Neural progenitor cell (in vitro differentiated cells): ENCODE results near the gene TSPAN14. TPM values are rescaled to one million over a fixed set of nuclear protein-coding genes. Genes with fewer than 3 reads are reported as not detected.

ENCODE experiments used
- DNase-seq: peaks from one replicate; pipeline ENCODE4 v3.0.0-alpha.2; 2016; ENCODE audit warnings: low spot score
- H2AFZ ChIP-seq: fragments of 200-600 bp; sonication (generic); replicated peaks from 2 replicates; pipeline ENCODE4 v1.6.1; 2016; ENCODE audit warnings: antibody characterized with exemption
- H3F3A ChIP-seq: fragments of 200-600 bp; sonication (generic); 2 replicates; pipeline ENCODE4 v1.6.1; 2016; ENCODE audit warnings: antibody characterized with exemption, low read depth
- H3K27ac ChIP-seq: fragments of 200-600 bp; sonication (generic); 2 replicates; pipeline ENCODE4 v1.5.1; 2016; ENCODE audit warnings: mild to moderate bottlenecking
- H3K27me3 ChIP-seq: fragments of 200-600 bp; sonication (generic); 2 replicates; pipeline ENCODE4 v1.6.1; 2016; ENCODE audit warnings: mild to moderate bottlenecking, moderate library complexity
- H3K36me3 ChIP-seq: fragments of 200-600 bp; sonication (generic); 2 replicates; pipeline ENCODE4 v1.5.1; 2016
- H3K4me1 ChIP-seq: fragments of 200-600 bp; sonication (generic); 2 replicates; pipeline ENCODE4 v1.6.1; 2016; ENCODE audit warnings: mixed run types
- H3K4me2 ChIP-seq: fragments of 200-600 bp; sonication (generic); 2 replicates; pipeline ENCODE4 v1.6.1; 2016
- H3K4me3 ChIP-seq: fragments of 200-600 bp; sonication (generic); 2 replicates; pipeline ENCODE4 v1.5.1; 2016
- H3K79me2 ChIP-seq: fragments of 200-600 bp; sonication (generic); 2 replicates; pipeline ENCODE4 v1.6.1; 2016; ENCODE audit warnings: low read depth
- H3K9ac ChIP-seq: fragments of 200-600 bp; sonication (generic); 2 replicates; pipeline ENCODE4 v1.6.1; 2016
- H3K9me3 ChIP-seq: fragments of 200-600 bp; sonication (generic); 2 replicates; pipeline ENCODE4 v1.5.1; 2016; ENCODE audit warnings: low read depth
- H4K20me1 ChIP-seq: fragments of 200-600 bp; sonication (generic); 2 replicates; pipeline ENCODE4 v1.6.1; 2016; ENCODE audit warnings: low read depth
- H3K27ac Mint-ChIP-seq: 3 replicates; pipeline ENCODE4 v1.8.0; 2021; ENCODE audit warnings: mixed read lengths
- H3K27me3 Mint-ChIP-seq: 2 replicates; pipeline ENCODE4 v1.8.0; 2022; ENCODE audit warnings: low read depth, mild to moderate bottlenecking, inconsistent platforms, moderate library complexity, mixed read lengths; ENCODE audit not compliant: insufficient read depth
- H3K36me3 Mint-ChIP-seq: 3 replicates; pipeline ENCODE4 v1.8.0; 2021; ENCODE audit warnings: mixed read lengths
- H3K4me1 Mint-ChIP-seq: 3 replicates; pipeline ENCODE4 v1.8.0; 2021; ENCODE audit warnings: mixed read lengths
- H3K4me3 Mint-ChIP-seq: 3 replicates; pipeline ENCODE4 v1.8.0; 2021; ENCODE audit warnings: mild to moderate bottlenecking, moderate library complexity, mixed read lengths
- H3K9me3 Mint-ChIP-seq: 3 replicates; pipeline ENCODE4 v1.8.0; 2020; ENCODE audit warnings: mixed read lengths
- EZH2 ChIP-seq: fragments of 200-600 bp; sonication (generic); IDR thresholded peaks from 2 replicates; pipeline ENCODE4 v1.6.1; 2017; ENCODE audit warnings: antibody characterized with exemption, mild to moderate bottlenecking, moderate library complexity
- EZH2phosphoT487 ChIP-seq: fragments of 200-600 bp; sonication (generic); IDR thresholded peaks from 2 replicates; pipeline ENCODE4 v1.6.1; 2017; ENCODE audit warnings: antibody characterized with exemption
- total RNA-seq: library from RNA; depleted of rRNA; stranded (reverse); fragments of >200 nt; gene quantifications from 2 replicates; pipeline ENCODE4 v1.2.3, GENCODE V29; 2015; ENCODE audit warnings: low replicate concordance
- TF ChIP-seq, protein P1 (sequence below): fragments of 200-600 bp; sonication (generic); IDR thresholded peaks from 2 replicates; pipeline ENCODE4 v1.5.1; 2017; ENCODE audit warnings: antibody characterized with exemption, mild to moderate bottlenecking

The TSPAN14 gene
- total RNA-seq, 1 donor from 2014 or later, result 32.7 TPM

DNA sequence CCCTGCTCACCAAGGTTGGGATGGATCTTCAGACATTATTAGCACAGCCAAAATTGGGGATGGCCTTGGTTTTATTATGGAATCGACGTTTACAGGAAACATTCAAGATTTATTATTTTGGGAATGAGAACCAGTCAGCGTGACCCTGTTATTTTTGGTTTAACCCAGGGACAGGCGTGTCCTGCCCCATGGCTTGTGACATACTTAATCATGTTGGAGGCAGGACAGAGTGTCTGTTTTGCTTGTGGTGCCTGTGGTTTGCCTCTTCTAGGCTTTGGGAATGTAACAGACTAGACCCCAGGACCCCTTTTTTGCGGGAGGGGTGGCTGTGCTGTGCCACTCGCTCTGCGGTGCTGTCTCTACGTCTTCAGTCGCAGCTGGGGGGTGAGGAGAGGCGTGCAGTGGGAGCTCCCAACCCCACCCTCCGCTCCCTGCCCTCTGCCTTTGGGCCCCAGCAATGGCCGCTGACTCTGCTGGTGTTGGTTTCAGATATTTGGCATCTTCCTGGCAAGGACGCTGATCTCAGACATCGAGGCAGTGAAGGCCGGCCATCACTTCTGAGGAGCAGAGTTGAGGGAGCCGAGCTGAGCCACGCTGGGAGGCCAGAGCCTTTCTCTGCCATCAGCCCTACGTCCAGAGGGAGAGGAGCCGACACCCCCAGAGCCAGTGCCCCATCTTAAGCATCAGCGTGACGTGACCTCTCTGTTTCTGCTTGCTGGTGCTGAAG is 63.5 kb downstream of the TSPAN14 start:
- Histone ChIP-seq H3K4me2 (no peak overlapping the region), H3K36me3 (no peaks in the 10 kb centered on the region), H3K27me3 (no peaks in the 10 kb centered on the region), H3K9ac (no peak overlapping the region), H2AFZ (no peak overlapping the region), H3K4me1 (no peaks in the 10 kb centered on the region), H3K79me2 (no peaks in the 10 kb centered on the region), H4K20me1 (no peaks in the 10 kb centered on the region), H3K9me3 (no peaks in the 10 kb centered on the region), H3F3A (peaks cover 3% of the 10 kb centered on the region), H3K4me3 (no peak overlapping the region), H3K27ac (no peak overlapping the region)
- Mint-ChIP-seq H3K27me3 (peaks cover 9% of the 10 kb centered on the region), H3K27ac (no peak overlapping the region), H3K36me3 (peaks cover 48% of the 10 kb centered on the region), H3K4me1 (peaks cover 2% of the 10 kb centered on the region), H3K4me3 (no peak overlapping the region), H3K9me3 (no peaks in the 10 kb centered on the region)
- TF ChIP-seq, protein P1, sequence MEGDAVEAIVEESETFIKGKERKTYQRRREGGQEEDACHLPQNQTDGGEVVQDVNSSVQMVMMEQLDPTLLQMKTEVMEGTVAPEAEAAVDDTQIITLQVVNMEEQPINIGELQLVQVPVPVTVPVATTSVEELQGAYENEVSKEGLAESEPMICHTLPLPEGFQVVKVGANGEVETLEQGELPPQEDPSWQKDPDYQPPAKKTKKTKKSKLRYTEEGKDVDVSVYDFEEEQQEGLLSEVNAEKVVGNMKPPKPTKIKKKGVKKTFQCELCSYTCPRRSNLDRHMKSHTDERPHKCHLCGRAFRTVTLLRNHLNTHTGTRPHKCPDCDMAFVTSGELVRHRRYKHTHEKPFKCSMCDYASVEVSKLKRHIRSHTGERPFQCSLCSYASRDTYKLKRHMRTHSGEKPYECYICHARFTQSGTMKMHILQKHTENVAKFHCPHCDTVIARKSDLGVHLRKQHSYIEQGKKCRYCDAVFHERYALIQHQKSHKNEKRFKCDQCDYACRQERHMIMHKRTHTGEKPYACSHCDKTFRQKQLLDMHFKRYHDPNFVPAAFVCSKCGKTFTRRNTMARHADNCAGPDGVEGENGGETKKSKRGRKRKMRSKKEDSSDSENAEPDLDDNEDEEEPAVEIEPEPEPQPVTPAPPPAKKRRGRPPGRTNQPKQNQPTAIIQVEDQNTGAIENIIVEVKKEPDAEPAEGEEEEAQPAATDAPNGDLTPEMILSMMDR, result no peak
- TF ChIP-seq EZH2 (no peak), EZH2phosphoT487 (no peak)
- no peak for DNase-seq

DNA sequence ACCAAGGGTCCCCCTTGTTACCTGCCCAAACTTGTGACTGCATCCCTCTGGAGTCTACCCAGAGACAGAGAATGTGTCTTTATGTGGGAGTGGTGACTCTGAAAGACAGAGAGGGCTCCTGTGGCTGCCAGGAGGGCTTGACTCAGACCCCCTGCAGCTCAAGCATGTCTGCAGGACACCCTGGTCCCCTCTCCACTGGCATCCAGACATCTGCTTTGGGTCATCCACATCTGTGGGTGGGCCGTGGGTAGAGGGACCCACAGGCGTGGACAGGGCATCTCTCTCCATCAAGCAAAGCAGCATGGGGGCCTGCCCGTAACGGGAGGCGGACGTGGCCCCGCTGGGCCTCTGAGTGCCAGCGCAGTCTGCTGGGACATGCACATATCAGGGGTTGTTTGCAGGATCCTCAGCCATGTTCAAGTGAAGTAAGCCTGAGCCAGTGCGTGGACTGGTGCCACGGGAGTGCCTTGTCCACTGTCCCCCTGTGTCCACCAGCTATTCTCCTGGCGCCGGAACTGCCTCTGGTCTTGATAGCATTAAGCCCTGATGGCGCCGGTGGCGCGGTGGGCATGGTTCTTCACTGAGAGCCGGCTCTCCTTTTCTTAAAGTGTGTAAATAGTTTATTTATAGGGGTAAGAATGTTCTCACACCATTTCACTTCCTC is 64.2 kb downstream of the TSPAN14 start:
- Histone ChIP-seq H3K9ac (no peak overlapping the region), H3K79me2 (no peaks in the 10 kb centered on the region), H3K27ac (no peak overlapping the region), H3K36me3 (no peaks in the 10 kb centered on the region), H2AFZ (no peak overlapping the region), H4K20me1 (no peaks in the 10 kb centered on the region), H3K4me3 (no peak overlapping the region), H3F3A (peaks cover 3% of the 10 kb centered on the region), H3K9me3 (no peaks in the 10 kb centered on the region), H3K4me2 (no peak overlapping the region), H3K27me3 (no peaks in the 10 kb centered on the region), H3K4me1 (no peaks in the 10 kb centered on the region)
- Mint-ChIP-seq H3K4me3 (no peak overlapping the region), H3K36me3 (peaks cover 51% of the 10 kb centered on the region), H3K27ac (no peak overlapping the region), H3K4me1 (peaks cover 2% of the 10 kb centered on the region), H3K9me3 (no peaks in the 10 kb centered on the region), H3K27me3 (peaks cover 6% of the 10 kb centered on the region)
- DNase-seq, result no peak
- TF ChIP-seq, protein P1, result no peak
- no peak for TF ChIP-seq EZH2phosphoT487
- TF ChIP-seq EZH2, result no peak

DNA sequence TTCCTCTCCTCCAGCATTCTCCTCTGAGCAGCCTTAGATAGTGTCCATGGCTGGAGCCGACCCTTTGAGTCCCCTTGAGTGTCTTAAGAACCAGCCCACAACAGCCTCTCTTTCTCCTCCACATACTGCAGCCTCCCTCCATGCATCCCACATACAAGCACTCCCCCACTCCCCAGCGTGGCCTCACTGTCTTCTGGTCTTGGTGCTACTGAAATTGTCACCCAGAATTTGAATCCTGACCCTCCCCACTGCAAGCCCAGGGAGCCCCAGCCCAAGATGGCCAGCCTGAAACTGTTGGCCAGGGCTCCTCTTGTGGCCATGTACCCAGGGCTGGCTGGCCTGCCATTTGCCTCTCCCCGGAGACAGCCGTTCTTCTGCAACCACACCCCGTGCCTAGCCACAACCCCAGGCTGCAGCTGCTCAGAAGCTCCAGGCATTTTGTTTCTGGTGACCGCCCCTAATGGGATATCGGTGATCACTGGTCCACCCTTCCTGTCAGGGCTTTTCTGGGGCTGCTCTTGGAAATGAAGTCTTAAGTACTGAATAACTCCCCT is 64.8 kb downstream of the TSPAN14 start:
- DNase-seq, result no peak
- Histone ChIP-seq H3K9me3 (no peaks in the 10 kb centered on the region), H3F3A (peaks cover 3% of the 10 kb centered on the region), H3K4me3 (no peak overlapping the region), H4K20me1 (no peaks in the 10 kb centered on the region), H3K4me1 (no peaks in the 10 kb centered on the region), H3K27me3 (no peaks in the 10 kb centered on the region), H3K4me2 (no peak overlapping the region), H3K27ac (no peak overlapping the region), H3K79me2 (no peaks in the 10 kb centered on the region), H3K9ac (no peak overlapping the region), H3K36me3 (no peaks in the 10 kb centered on the region), H2AFZ (no peak overlapping the region)
- peaks cover 48% of the 10 kb centered on the region for H3K36me3 Mint-ChIP-seq
- H3K9me3 Mint-ChIP-seq, result no peaks in the 10 kb centered on the region
- H3K4me1 Mint-ChIP-seq, result peaks cover 2% of the 10 kb centered on the region
- TF ChIP-seq, protein P1, result no peak
- TF ChIP-seq EZH2phosphoT487 (no peak), EZH2 (no peak)
- H3K27ac Mint-ChIP-seq, result no peak overlapping the region
- H3K27me3 Mint-ChIP-seq, result peaks cover 6% of the 10 kb centered on the region
- no peak overlapping the region for H3K4me3 Mint-ChIP-seq
